HEK293T (cell line): Measurements from ENCODE around the gene MORN5.

Experiments used
- ARNT ChIP-seq: fragments of 450-650 bp; IDR thresholded peaks from 2 replicates; pipeline ENCODE4 v1.6.1; 2017; ENCODE audit warnings: mild to moderate bottlenecking
- FOXM1 ChIP-seq: fragments of 450-650 bp; IDR thresholded peaks from 2 replicates; pipeline ENCODE4 v1.6.1; 2017; ENCODE audit warnings: mild to moderate bottlenecking, borderline replicate concordance
- NFRKB ChIP-seq: fragments of 450-650 bp; IDR thresholded peaks from 2 replicates; pipeline ENCODE4 v1.6.1; 2016; ENCODE audit warnings: mild to moderate bottlenecking, moderate library complexity
- SUZ12 ChIP-seq: fragments of 450-650 bp; IDR thresholded peaks from 2 replicates; pipeline ENCODE4 v1.6.1; 2016; ENCODE audit warnings: mild to moderate bottlenecking

DNA sequence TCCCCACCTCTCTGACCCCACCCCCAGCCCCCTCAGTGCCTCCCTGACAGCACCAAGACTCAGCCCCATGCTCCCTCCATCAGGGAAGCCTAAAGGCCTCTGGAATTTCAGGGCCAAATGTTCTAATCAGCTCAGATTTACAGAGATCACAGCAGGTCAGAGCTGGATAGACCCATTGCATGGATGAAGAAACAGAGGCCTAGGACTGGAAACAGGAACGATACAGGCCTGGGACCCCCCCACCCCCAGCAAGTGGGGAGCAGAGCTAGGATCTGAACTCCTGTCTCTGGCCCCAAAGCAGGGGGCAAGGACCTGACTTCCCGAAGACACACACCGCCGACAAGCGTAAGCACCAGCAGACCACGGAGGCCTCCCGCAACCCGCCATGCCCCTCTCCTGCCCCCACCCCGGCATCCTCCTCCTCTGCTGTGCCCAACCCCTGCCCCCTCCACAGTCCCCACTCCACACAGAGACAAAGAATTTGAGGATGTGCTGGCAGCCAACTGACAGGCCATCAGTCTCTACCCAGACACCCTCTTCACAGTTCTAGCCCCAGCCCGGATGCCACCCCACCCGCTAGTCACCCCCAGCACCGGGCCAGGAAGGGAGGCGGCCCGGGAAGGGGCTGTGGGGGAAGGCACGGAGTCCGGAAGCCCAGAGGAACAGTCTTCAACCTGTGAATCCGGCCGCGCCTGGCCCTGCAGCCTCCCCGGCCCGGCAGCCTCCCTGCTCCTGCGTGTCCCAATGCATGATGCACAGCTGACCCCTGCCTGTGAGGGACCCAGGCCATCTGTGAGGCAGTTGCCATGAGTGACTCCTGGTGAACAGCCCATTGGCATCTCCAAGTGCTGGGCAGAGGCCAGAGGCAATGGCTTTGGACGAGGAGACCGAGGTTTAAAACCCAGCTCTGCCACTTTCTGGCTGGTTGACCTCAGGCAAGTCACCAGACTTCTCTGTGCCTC is 31.4 kb upstream of the MORN5 start:
- no peak for TF ChIP-seq ARNT
- TF ChIP-seq FOXM1 = no peak
- no peak for TF ChIP-seq SUZ12
- TF ChIP-seq NFRKB = no peak
